ENCODE data around the gene TAF4.

DNA sequence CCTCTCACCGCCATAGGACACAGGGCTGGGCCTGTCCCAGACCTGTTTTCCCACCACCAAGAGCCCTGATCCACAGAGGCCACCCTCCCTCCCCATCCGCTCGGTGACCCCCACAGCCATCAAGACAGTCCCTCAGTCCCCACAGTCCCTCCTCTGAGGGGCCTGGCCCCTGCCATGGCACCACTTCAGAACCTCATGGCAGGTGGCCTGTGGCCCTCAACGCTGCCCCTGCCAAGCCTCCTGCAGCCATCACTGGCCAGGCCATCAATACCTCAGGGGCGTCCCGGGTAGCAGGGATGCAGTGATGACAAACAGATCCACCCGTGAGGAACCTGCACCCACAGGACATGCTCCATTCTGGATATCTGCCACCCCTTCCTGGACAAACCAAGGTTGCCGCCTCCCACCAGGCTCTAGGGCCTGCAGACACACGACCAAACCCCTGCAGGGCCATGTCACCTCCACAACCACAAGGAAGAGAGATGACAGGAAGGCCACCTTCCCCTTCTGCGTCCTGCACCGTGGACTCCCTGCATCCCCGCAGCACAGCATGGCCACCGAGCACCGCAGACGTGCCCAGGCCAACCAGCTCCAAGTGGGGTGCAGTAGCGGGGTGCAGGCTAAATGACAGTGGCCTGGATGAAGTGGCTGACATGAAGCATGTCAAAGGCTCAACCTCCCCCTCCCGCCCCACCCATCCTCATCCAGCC is 14.0 kb downstream of the TAF4 start:
- TF ChIP-seq, protein P1, sequence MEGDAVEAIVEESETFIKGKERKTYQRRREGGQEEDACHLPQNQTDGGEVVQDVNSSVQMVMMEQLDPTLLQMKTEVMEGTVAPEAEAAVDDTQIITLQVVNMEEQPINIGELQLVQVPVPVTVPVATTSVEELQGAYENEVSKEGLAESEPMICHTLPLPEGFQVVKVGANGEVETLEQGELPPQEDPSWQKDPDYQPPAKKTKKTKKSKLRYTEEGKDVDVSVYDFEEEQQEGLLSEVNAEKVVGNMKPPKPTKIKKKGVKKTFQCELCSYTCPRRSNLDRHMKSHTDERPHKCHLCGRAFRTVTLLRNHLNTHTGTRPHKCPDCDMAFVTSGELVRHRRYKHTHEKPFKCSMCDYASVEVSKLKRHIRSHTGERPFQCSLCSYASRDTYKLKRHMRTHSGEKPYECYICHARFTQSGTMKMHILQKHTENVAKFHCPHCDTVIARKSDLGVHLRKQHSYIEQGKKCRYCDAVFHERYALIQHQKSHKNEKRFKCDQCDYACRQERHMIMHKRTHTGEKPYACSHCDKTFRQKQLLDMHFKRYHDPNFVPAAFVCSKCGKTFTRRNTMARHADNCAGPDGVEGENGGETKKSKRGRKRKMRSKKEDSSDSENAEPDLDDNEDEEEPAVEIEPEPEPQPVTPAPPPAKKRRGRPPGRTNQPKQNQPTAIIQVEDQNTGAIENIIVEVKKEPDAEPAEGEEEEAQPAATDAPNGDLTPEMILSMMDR (IDR thresholded peaks at IDR 0.05 in 4 of 5, conservative IDR thresholded peaks at IDR 0.05 in 1 of 5): no peak
- no peak for TF ChIP-seq POLR2A (IDR thresholded peaks at IDR 0.05)

Measured in gastrocnemius medialis (tissue), 4 donors.